GM21515 (cell line): ENCODE results near the gene KDM3B.

Experiments used
- ATAC-seq: cut with Tn5 transposase; IDR thresholded peaks from one replicate; pipeline ENCODE4 v1.9.1; 2021; ENCODE audit not compliant: unreplicated experiment

KDM3B gene

DNA sequence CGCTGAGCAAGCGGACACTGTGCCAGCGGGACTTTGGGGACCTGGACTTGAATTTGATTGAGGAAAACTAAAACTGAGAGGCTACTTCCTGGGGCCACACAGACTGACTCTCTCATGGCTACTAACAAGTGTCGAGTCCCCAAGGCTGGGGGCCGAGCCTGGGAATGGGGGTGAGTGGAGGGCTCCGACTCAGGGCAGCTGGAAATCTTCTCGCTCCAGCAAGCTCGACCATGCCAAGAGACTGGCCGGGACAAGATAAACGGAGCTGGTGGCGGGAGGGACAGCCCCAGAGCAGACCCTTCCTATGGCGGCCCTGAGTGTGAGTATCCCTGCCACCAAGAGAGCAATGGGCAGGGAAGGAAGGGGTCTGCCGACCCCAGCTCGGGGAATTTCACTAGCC, 5.6 kb upstream of the KDM3B start:
- ATAC-seq, result no peak

GRCh38 chr5:138349852-138350562, 2.5 kb upstream of the KDM3B start:
- no peak for ATAC-seq

DNA sequence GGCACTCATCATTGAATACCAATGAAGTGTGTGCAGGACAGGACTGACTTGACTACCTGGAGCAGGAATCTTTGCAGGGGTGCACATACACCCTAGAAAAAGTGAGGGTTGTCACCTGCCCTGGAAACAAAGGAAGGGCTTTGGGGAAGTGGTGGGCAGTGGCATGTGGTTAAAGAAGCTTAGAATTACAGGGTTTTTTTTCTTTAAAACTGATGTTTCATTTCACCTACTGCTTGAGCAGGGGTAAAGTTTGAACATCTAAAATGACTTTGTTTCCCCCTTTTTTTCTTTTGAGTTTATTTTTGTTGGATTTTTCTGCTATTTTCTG, 2.0 kb upstream of the KDM3B start:
- no peak for ATAC-seq

- ATAC-seq, result no peak
These were observed 1.4 kb upstream of the KDM3B start for GRCh38 chr5:138351056-138351455.

DNA sequence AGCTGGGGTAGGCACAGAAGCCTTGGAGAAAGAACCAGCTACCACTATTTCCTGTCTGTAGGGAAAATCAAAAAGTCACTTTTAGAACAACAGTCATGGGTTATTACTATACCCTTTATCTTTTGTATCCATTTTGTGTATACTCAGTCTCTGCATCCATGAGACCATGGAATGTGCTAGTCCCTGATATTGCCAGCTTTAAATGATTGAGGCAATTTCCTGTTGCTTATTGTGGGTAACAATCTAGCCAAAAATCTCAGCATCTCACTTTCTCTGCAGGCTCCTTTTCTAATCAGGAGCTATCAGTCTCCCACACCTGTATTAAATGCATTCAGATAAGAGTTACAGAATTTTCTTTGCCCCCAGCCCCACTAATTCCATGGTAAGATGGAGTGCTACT, 968 bp upstream of the KDM3B start:
- no peak for ATAC-seq

DNA sequence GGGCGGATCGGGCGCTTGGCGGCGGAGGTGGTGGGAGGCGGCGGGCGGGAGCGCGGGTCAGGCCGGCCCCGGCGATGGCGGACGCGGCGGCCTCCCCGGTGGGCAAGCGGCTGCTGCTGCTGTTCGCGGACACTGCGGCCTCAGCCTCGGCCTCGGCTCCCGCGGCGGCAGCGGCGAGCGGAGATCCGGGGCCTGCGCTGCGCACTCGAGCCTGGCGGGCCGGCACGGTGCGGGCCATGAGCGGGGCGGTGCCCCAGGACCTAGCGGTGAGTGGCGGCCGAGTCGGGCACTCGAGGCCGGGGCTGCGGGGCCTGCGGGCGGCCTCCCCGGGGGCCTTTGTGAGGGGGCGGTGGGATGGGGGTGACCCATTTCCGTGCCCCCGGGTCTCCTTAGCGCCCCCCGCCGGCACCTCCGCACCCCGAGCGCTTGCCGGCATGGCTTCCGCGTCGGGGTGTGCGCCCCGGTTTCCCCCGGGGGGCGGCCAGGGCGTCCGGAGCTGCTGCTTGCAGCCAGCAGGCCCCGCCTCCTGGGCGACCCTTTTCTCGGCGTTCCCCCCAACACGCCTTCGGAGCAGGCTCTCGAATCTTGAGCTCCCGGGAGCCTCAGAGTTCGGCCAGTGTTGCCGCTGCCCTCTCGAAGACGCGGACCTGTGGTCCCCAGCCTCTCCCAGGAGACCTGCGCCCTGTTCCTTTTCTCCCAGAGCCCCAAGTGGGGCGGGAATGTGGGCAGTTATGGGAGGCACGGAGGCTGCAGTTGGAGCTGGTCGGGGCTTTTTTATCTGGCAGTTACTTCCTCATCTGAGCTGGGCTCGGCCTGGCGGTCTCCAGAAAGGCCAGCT, 456 bp downstream of the KDM3B start:
- ATAC-seq, result peak; percentile 40

- no peak for ATAC-seq
These were observed 1.1 kb downstream of the KDM3B start for GRCh38 chr5:138353560-138354080.

DNA sequence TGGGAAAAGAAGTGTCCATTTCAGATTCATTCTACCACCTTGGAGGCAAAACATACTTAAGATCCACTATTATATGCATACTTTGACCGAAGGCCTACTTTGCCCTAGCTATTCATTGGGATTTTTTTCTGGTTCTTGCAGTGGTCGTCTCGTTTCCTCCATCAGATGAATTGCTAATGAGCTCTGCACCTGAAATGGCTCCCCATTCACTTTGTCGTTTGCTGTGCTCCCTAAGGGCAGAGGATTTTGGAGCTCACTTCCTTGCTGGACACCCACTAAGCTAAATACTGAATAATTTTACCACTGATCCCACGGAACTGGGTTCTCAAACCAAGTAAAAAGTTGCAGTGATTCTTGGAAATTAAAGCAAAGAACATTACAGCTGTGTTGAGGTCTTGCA, 1.9 kb downstream of the KDM3B start:
- no peak for ATAC-seq

GRCh38 chr5:138354926-138355378, 2.5 kb downstream of the KDM3B start:
- peak; percentile 41 for ATAC-seq

DNA sequence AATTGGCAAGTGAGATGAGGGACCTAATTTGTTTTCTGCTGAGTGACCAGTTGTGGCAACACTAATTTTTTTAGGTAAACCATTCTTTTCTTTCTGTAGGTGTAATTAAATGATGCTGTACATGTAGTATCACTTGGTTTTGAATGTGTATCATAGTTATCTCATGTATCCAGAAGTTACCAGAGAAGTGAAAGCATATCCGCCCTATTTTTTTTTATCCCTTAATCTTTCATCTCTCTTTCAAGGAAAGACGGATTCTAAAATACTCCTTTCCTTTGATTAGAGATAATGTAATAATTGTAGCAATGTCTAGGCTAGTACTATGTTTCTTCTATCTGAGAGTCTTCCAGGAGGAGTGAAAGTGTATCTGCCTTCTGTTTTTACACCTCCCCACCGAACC, 7.1 kb downstream of the KDM3B start:
- ATAC-seq, result no peak

GRCh38 chr5:138360941-138361452, 8.5 kb downstream of the KDM3B start:
- ATAC-seq, result no peak

DNA sequence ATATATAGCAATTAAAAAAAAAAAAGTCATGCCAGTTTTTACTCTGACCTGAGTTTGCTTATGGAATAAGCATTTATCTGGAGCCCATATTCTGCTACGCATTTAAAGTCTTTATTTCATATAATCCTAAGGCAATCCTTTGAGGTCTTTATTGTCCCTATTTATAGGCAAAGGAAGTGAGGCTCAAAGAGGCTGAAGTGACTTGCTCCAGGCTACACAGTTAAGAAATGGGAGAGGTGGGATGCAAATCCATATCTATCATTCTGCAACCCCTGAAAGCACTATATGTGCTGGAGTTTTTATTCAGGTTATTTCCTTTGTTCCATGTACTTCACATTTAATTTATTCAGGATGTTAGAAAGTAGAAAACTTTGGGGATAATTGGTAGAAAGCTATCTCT, 12.1 kb downstream of the KDM3B start:
- ATAC-seq, result no peak

DNA sequence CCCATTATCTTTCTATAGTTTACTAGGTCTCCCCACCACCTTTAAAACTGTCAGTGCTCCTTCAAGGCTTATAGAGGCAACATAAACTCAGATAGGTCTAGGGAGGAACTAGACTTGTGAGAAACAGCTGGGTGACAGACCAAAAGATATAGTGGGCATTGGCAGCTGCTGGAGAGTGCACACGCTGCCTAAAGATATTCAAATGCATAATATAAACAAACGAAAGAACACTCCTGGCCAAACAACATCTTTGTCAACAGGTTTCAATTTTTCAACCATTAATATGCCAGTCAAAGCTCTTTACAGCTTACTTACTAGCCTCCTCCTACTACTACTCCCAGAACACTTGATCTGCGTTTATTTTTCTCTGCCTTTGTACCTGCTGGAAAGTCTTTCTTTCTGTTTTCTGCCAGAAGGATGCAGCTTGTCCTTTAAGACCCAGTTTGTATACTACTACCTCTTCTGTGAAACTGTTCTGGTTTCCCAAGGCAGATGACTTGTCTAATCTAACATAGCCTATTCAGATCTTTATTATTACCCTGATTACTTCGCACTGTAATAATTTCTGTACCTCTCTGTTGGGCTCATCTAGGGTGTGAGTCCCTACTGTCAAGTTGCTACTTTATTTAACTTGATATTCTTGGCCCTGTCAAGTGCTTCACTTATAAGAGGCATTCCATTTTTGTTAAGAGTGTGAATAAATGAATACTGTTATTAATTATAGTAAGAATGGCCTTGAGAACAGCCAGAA, 14.3 kb downstream of the KDM3B start:
- no peak for ATAC-seq

GRCh38 chr5:138369261-138369660, 16.8 kb downstream of the KDM3B start:
- no peak for ATAC-seq

GRCh38 chr5:138369706-138370105, 17.2 kb downstream of the KDM3B start:
- ATAC-seq, result no peak

- ATAC-seq, result no peak
These were observed 18.1 kb downstream of the KDM3B start for GRCh38 chr5:138370537-138370936.

- ATAC-seq, result no peak
These were observed 19.0 kb downstream of the KDM3B start for GRCh38 chr5:138371454-138371853.

DNA sequence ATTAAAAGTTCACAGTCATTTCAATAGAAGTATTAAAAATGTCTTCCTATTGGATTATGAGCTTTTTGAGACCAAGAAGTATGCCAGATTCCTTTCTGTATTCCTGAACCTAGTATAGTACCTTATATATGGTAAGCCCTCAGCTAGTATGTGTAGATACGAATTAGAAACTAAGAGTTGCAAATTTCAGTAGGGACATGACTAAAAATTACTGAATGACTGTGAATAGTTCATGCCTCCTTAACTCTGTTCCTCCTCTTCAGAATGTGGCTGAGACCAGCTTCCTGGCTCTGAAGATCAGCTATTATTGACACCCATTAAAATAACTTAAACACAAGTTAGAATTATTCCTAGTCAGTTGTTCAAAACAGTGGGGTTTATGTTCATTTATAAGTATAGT, 19.7 kb downstream of the KDM3B start:
- ATAC-seq, result peak; percentile 65

DNA sequence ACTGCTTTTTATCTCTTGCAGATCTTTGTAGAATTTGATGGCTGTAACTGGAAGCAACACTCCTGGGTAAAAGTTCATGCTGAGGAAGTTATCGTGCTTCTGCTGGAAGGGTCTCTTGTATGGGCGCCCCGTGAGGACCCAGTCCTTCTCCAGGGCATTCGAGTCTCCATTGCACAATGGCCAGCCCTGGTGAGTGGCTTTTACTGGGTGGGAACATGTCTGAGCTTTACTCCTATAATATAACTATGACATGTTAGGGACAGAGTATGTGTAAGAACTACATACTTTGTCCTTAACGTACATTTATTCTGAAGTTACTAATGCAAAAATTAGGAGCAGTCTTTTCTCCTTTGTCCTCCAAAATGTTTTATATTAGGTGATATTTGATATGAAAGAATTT, 20.2 kb downstream of the KDM3B start:
- ATAC-seq, result no peak

- no peak for ATAC-seq
These were observed 29.9 kb downstream of the KDM3B start for GRCh38 chr5:138382347-138382746.

GRCh38 chr5:138385660-138386059, 33.2 kb downstream of the KDM3B start:
- ATAC-seq, result no peak
